Epithelial cell of prostate (primary cell): ENCODE data around the gene P3H4.
"Not testable (repeated sequence)": the region's sequence is repeated elsewhere in the genome, so short reads cannot be mapped to it uniquely, and the experiment has no call there.

Experiments used
- DNase-seq: peaks from one replicate; pipeline ENCODE4 v3.0.0-alpha.2; 2011; ENCODE audit warnings: low read depth, low spot score
- H3K27ac ChIP-seq: fragments of 450-650 bp; 2 replicates; pipeline ENCODE4 v1.5.1; 2017; ENCODE audit warnings: mild to moderate bottlenecking

Gene P3H4

GRCh38 chr17:41811549-41812380 is at the start of gene P3H4:
P3H4 (minus strand) TSS chr17:41811949; CDS start chr17:41811915, 34 bp downstream.
- DNase-seq: no peak
- peak within 1 kb of the TSS; percentile 77 for H3K27ac ChIP-seq

GRCh38 chr17:41860254-41860931 is 48.6 kb upstream of the P3H4 start:
- no peak for DNase-seq
- H3K27ac ChIP-seq: no peak overlapping the region

- DNase-seq: not testable (repeated sequence)
These were observed 39.6 kb upstream of the P3H4 start for GRCh38 chr17:41851382-41851781.

GRCh38 chr17:41849251-41849990 is 37.7 kb upstream of the P3H4 start:
- H3K27ac ChIP-seq: no peak overlapping the region
- no peak for DNase-seq

More at GRCh38 chr17:41851382-41851781, 39.6 kb upstream of the P3H4 start:
- not testable (repeated sequence) for H3K27ac ChIP-seq

- no peak overlapping the region for H3K27ac ChIP-seq
- DNase-seq: no peak
These were observed 37.0 kb upstream of the P3H4 start for GRCh38 chr17:41848788-41849187.

GRCh38 chr17:41844971-41845370 is 33.2 kb upstream of the P3H4 start:
- DNase-seq: no peak
- H3K27ac ChIP-seq: no peak overlapping the region

GRCh38 chr17:41840781-41841180 is 29.0 kb upstream of the P3H4 start:
- not testable (repeated sequence) for H3K27ac ChIP-seq, DNase-seq

GRCh38 chr17:41839448-41839847 is 27.7 kb upstream of the P3H4 start:
- DNase-seq, H3K27ac ChIP-seq: not testable (repeated sequence)

GRCh38 chr17:41837761-41838538 is 26.2 kb upstream of the P3H4 start, which contains the start of gene KLHL10:
KLHL10 (plus strand) TSS chr17:41837825; CDS start chr17:41837933, 108 bp downstream.
- DNase-seq: no peak
- no peak within 1 kb of the TSS for H3K27ac ChIP-seq

- DNase-seq: no peak
- H3K27ac ChIP-seq: no peak overlapping the region
These were observed 24.9 kb upstream of the P3H4 start for GRCh38 chr17:41836550-41837196.

- DNase-seq: no peak
- H3K27ac ChIP-seq: no peak within 1 kb of the TSS
These were observed 24.2 kb upstream of the P3H4 start, which contains the start of gene NT5C3B for GRCh38 chr17:41835800-41836549. NT5C3B (minus strand) TSS chr17:41836232; CDS start chr17:41836193, 39 bp downstream.

GRCh38 chr17:41835214-41835799 is 23.6 kb upstream of the P3H4 start:
- no peak overlapping the region for H3K27ac ChIP-seq
- no peak for DNase-seq

GRCh38 chr17:41829961-41830360 is 18.2 kb upstream of the P3H4 start:
- not testable (repeated sequence) for DNase-seq, H3K27ac ChIP-seq

- no peak for DNase-seq
- H3K27ac ChIP-seq: no peak overlapping the region
These were observed 13.6 kb upstream of the P3H4 start for GRCh38 chr17:41825175-41825845.

GRCh38 chr17:41824086-41824485 is 12.3 kb upstream of the P3H4 start:
- no peak overlapping the region for H3K27ac ChIP-seq
- DNase-seq: no peak

GRCh38 chr17:41823580-41823979 is 11.8 kb upstream of the P3H4 start:
- no peak for DNase-seq
- H3K27ac ChIP-seq: no peak overlapping the region

- H3K27ac ChIP-seq: no peak overlapping the region
- no peak for DNase-seq
These were observed 11.4 kb upstream of the P3H4 start for GRCh38 chr17:41823141-41823524.
